H9 (cell line): ENCODE measurements around the gene ULK3. TPM values are rescaled to one million over a fixed set of nuclear protein-coding genes. Genes with fewer than 3 reads are reported as not detected.

Experiments
- DNase-seq: peaks from one replicate; pipeline ENCODE4 v3.0.0-alpha.2; 2017
- H2AFZ ChIP-seq: one replicate; pipeline ENCODE4 v1.6.1; 2013; ENCODE audit warnings: mild to moderate bottlenecking, low read length, control low read depth, moderate library complexity
- H2AK5ac ChIP-seq: 2 replicates; pipeline ENCODE4 v1.6.1; 2013; ENCODE audit warnings: low read length, control low read depth, mixed read lengths; ENCODE audit not compliant: insufficient read length
- H2BK120ac ChIP-seq: one replicate; pipeline ENCODE4 v1.6.1; 2013; ENCODE audit warnings: low read depth, mild to moderate bottlenecking, low read length, control low read depth, inconsistent platforms; ENCODE audit not compliant: poor library complexity, severe bottlenecking
- H2BK12ac ChIP-seq: 2 replicates; pipeline ENCODE4 v1.6.1; 2013; ENCODE audit warnings: low read length, control low read depth, mixed read lengths, low read depth; ENCODE audit not compliant: insufficient read length
- H2BK15ac ChIP-seq: 2 replicates; pipeline ENCODE4 v1.6.1; 2013; ENCODE audit warnings: low read depth, low read length, control low read depth
- H2BK20ac ChIP-seq: one replicate; pipeline ENCODE4 v1.6.1; 2013; ENCODE audit warnings: low read depth, mild to moderate bottlenecking, low read length, control low read depth, inconsistent platforms; ENCODE audit not compliant: poor library complexity, severe bottlenecking
- H2BK5ac ChIP-seq: 2 replicates; pipeline ENCODE4 v1.6.1; 2013; ENCODE audit warnings: low read length, control low read depth, mixed read lengths; ENCODE audit not compliant: insufficient read length
- H3K14ac ChIP-seq: 2 replicates; pipeline ENCODE4 v1.6.1; 2013; ENCODE audit warnings: low read length, control low read depth; ENCODE audit not compliant: insufficient read depth
- H3K18ac ChIP-seq: 2 replicates; pipeline ENCODE4 v1.6.1; 2013; ENCODE audit warnings: low read depth, mild to moderate bottlenecking, mixed read lengths, low read length, control low read depth; ENCODE audit not compliant: insufficient read length
- H3K23ac ChIP-seq: 2 replicates; pipeline ENCODE4 v1.6.1; 2013; ENCODE audit warnings: low read length, control low read depth, mixed read lengths, low read depth; ENCODE audit not compliant: insufficient read length
- H3K23me2 ChIP-seq: 2 replicates; pipeline ENCODE4 v1.6.1; 2013; ENCODE audit warnings: low read depth, mild to moderate bottlenecking, mixed read lengths, low read length, control low read depth; ENCODE audit not compliant: insufficient read length, poor library complexity, severe bottlenecking
- H3K27ac ChIP-seq: 2 replicates; pipeline ENCODE4 v1.5.1; 2013; ENCODE audit warnings: low read length, control low read depth, mixed read lengths, low read depth; ENCODE audit not compliant: insufficient read length
- H3K27me3 ChIP-seq: 2 replicates; pipeline ENCODE4 v1.6.1; 2013; ENCODE audit warnings: low read length, control low read depth, inconsistent platforms; ENCODE audit not compliant: insufficient read depth
- H3K4ac ChIP-seq: 2 replicates; pipeline ENCODE4 v1.6.1; 2013; ENCODE audit warnings: low read depth, mild to moderate bottlenecking, control low read depth, inconsistent platforms, low read length, moderate library complexity
- H3K4me1 ChIP-seq: 2 replicates; pipeline ENCODE4 v1.6.1; 2013; ENCODE audit warnings: low read length, control low read depth, inconsistent platforms; ENCODE audit not compliant: insufficient read depth
- H3K4me2 ChIP-seq: 2 replicates; pipeline ENCODE4 v1.6.1; 2013; ENCODE audit warnings: low read length, control low read depth, mixed read lengths; ENCODE audit not compliant: insufficient read length, insufficient read depth
- H3K56ac ChIP-seq: 2 replicates; pipeline ENCODE4 v1.6.1; 2013; ENCODE audit warnings: low read depth, mild to moderate bottlenecking, mixed read lengths, low read length, control low read depth; ENCODE audit not compliant: insufficient read length
- H3K79me1 ChIP-seq: 2 replicates; pipeline ENCODE4 v1.6.1; 2013; ENCODE audit warnings: low read depth, mild to moderate bottlenecking, moderate library complexity, low read length, control low read depth, inconsistent platforms; ENCODE audit not compliant: insufficient read depth, poor library complexity, severe bottlenecking
- H3K79me2 ChIP-seq: 2 replicates; pipeline ENCODE4 v1.6.1; 2013; ENCODE audit warnings: low read length, control low read depth, inconsistent platforms; ENCODE audit not compliant: insufficient read depth
- H3K9ac ChIP-seq: 2 replicates; pipeline ENCODE4 v1.6.1; 2013; ENCODE audit warnings: low read length, control low read depth, mixed read lengths; ENCODE audit not compliant: insufficient read length; ENCODE audit errors: extremely low read depth
- H3K9me3 ChIP-seq: one replicate; pipeline ENCODE4 v1.6.1; 2013; ENCODE audit warnings: low read depth, low read length, inconsistent platforms; ENCODE audit not compliant: control insufficient read depth
- H3T11ph ChIP-seq: one replicate; pipeline ENCODE4 v1.6.1; 2013; ENCODE audit warnings: mild to moderate bottlenecking, low read length, control low read depth, inconsistent platforms
- H4K20me1 ChIP-seq: one replicate; pipeline ENCODE4 v1.6.1; 2013; ENCODE audit not compliant: control insufficient read depth, insufficient read length, insufficient read depth
- H4K5ac ChIP-seq: 2 replicates; pipeline ENCODE4 v1.6.1; 2013; ENCODE audit warnings: low read depth, mild to moderate bottlenecking, mixed read lengths, low read length, control low read depth; ENCODE audit not compliant: insufficient read length
- H4K8ac ChIP-seq: replicated peaks from 2 replicates; pipeline ENCODE4 v1.6.1; 2013; ENCODE audit warnings: low read length, control low read depth, mixed read lengths, low read depth; ENCODE audit not compliant: insufficient read length
- H4K91ac ChIP-seq: 2 replicates; pipeline ENCODE4 v1.6.1; 2013; ENCODE audit warnings: low read depth, mild to moderate bottlenecking, moderate library complexity, mixed read lengths, low read length, control low read depth; ENCODE audit not compliant: insufficient read length
- H3K27ac Mint-ChIP-seq, 3 experiments: 2 replicates in 2 of 3; 3 replicates in 1 of 3; pipeline ENCODE4 v1.8.0; 2020 to 2021; ENCODE audit warnings: mixed read lengths in 3 of 3, mild to moderate bottlenecking in 1 of 3, moderate library complexity in 1 of 3
- H3K27me3 Mint-ChIP-seq: 2 replicates; pipeline ENCODE4 v1.8.0; 2021; ENCODE audit warnings: low read depth, mild to moderate bottlenecking, moderate library complexity, mixed read lengths
- H3K36me3 Mint-ChIP-seq, 3 experiments: 2 replicates in 2 of 3; 3 replicates in 1 of 3; pipeline ENCODE4 v1.8.0; 2020 to 2021; ENCODE audit warnings: low read depth in 3 of 3, mixed read lengths in 3 of 3; ENCODE audit not compliant: insufficient read depth in 1 of 3
- H3K4me1 Mint-ChIP-seq, 2 experiments: 2 replicates each; pipeline ENCODE4 v1.8.0; 2020; ENCODE audit warnings: mixed read lengths in 2 of 2
- H3K4me3 Mint-ChIP-seq, 2 experiments: 2 replicates in 1 of 2; 3 replicates in 1 of 2; pipeline ENCODE4 v1.8.0; 2020 to 2021; ENCODE audit warnings: mild to moderate bottlenecking in 2 of 2, mixed read lengths in 2 of 2, moderate library complexity in 1 of 2
- H3K9me3 Mint-ChIP-seq, 2 experiments: 2 replicates in 1 of 2; 3 replicates in 1 of 2; pipeline ENCODE4 v1.8.0; 2020; ENCODE audit warnings: mild to moderate bottlenecking in 2 of 2, mixed read lengths in 2 of 2, moderate library complexity in 1 of 2
- WGBS: extraction: QIAGEN DNeasy Blood & Tissue Kit; methylation state at CpG from one replicate; pipeline ENCODE4 v1.1.7; 2013; ENCODE audit warnings: missing lambda C conversion rate, low lambda C conversion rate, mixed read lengths; ENCODE audit not compliant: insufficient read length; ENCODE audit errors: extremely low coverage; 5-methylcytosine and 5-hydroxymethylcytosine counted together
- total RNA-seq: library from RNA; stranded (reverse); gene quantifications from 2 replicates; pipeline ENCODE4 v1.2.1, GENCODE V29; 2021
- TF ChIP-seq, protein P1 (sequence below): fragments of 200-600 bp; sonication (generic); conservative IDR thresholded peaks from 3 replicates; pipeline ENCODE4 v1.8.0; 2021; ENCODE audit warnings: antibody characterized with exemption, mild to moderate bottlenecking

The ULK3 gene
- total RNA-seq, 1 experiment from 2014 or later, result 34.0 TPM

DNA sequence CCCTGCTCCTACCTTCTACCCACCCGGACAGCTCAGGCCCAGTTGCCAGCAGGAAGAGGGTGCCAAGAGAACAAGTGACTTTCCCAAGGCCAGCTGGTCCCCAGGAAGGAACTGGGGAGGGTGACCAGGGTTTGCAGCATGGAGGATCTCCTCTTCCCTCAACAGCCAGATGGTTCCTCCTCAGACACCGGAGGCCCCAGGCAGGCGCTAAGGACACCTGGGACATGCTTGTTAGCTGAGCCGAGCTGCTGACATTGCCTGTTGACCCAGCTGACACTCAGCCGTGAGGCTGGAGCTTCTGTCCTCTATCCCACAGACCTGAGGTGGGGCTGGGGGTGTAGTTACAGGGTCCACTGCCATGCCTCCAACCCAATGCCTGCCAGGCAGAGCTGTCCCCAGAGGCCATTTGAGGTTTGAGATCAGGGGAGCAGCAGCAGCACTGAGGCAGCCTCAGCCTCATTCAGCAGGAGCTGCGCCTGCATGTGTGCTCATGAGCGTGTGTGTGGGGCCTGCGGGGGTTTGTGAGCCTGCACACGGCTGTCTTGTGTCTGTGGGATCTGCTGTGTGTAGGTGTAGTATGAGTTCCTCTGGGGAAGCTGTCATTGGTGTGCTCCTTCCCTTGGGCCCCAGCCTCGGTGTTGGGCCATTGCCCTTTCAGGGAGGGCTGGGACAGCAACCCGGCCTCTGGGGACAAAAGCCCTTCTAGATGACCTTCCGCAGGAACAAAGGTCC lies 9.4 kb downstream of the ULK3 start:
- no peak overlapping the region for H2BK15ac ChIP-seq
- no peak overlapping the region for H3K4me2 ChIP-seq
- no peak overlapping the region for H2BK120ac ChIP-seq
- Mint-ChIP-seq H3K36me3 (peaks cover 0 to 17% (median 10%) of the 10 kb centered on the region in 3 experiments; a peak in 5 of 7 replicates), H3K4me1 (peaks cover 4 to 22% of the 10 kb centered on the region in 2 experiments; a peak in 2 of 4 replicates), H3K27me3 (peaks cover 16% of the 10 kb centered on the region), H3K4me3 (no peak overlapping the region), H3K27ac (peak overlapping the region in 2 of 3 experiments; percentile 61 to 84; a peak in 2 of 7 replicates), H3K9me3 (no peaks in the 10 kb centered on the region)
- H2AK5ac ChIP-seq, result no peak overlapping the region
- H2BK12ac ChIP-seq, result no peak overlapping the region
- H3K79me1 ChIP-seq, result no peaks in the 10 kb centered on the region
- no peak overlapping the region for H2BK5ac ChIP-seq
- no peak overlapping the region for H3K18ac ChIP-seq
- H3K79me2 ChIP-seq, result no peaks in the 10 kb centered on the region
- H4K20me1 ChIP-seq, result peaks cover 3% of the 10 kb centered on the region
- H3K27ac ChIP-seq, result no peak overlapping the region
- no peak overlapping the region for H4K8ac ChIP-seq
- H3K14ac ChIP-seq, result no peak overlapping the region; the same call in 1 of the 2 replicates
- H3K4ac ChIP-seq, result no peak overlapping the region
- no peak for DNase-seq
- H3K9ac ChIP-seq, result no peak overlapping the region
- no peak overlapping the region for H3K56ac ChIP-seq
- no peak overlapping the region for H3T11ph ChIP-seq
- H2BK20ac ChIP-seq, result no peak overlapping the region
- H3K27me3 ChIP-seq, result no peaks in the 10 kb centered on the region
- TF ChIP-seq, protein P1, sequence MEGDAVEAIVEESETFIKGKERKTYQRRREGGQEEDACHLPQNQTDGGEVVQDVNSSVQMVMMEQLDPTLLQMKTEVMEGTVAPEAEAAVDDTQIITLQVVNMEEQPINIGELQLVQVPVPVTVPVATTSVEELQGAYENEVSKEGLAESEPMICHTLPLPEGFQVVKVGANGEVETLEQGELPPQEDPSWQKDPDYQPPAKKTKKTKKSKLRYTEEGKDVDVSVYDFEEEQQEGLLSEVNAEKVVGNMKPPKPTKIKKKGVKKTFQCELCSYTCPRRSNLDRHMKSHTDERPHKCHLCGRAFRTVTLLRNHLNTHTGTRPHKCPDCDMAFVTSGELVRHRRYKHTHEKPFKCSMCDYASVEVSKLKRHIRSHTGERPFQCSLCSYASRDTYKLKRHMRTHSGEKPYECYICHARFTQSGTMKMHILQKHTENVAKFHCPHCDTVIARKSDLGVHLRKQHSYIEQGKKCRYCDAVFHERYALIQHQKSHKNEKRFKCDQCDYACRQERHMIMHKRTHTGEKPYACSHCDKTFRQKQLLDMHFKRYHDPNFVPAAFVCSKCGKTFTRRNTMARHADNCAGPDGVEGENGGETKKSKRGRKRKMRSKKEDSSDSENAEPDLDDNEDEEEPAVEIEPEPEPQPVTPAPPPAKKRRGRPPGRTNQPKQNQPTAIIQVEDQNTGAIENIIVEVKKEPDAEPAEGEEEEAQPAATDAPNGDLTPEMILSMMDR, result no peak
- H3K4me1 ChIP-seq, result no peaks in the 10 kb centered on the region
- no peaks in the 10 kb centered on the region for H3K23me2 ChIP-seq
- no peak overlapping the region for H4K91ac ChIP-seq
- no peak overlapping the region for H4K5ac ChIP-seq
- no peak overlapping the region for H2AFZ ChIP-seq
- WGBS, result no CpG with 5 or more reads among the region's 12 CpGs
- no peak overlapping the region for H3K23ac ChIP-seq
- no peaks in the 10 kb centered on the region for H3K9me3 ChIP-seq
